LNCAP (cell line): ENCODE data around the gene RUNX2.

Experiments used
- CTCF ChIP-seq: fragments of 450-650 bp; IDR thresholded peaks from 2 replicates; pipeline ENCODE4 v1.5.1; 2017; ENCODE audit warnings: mild to moderate bottlenecking

Gene RUNX2

DNA sequence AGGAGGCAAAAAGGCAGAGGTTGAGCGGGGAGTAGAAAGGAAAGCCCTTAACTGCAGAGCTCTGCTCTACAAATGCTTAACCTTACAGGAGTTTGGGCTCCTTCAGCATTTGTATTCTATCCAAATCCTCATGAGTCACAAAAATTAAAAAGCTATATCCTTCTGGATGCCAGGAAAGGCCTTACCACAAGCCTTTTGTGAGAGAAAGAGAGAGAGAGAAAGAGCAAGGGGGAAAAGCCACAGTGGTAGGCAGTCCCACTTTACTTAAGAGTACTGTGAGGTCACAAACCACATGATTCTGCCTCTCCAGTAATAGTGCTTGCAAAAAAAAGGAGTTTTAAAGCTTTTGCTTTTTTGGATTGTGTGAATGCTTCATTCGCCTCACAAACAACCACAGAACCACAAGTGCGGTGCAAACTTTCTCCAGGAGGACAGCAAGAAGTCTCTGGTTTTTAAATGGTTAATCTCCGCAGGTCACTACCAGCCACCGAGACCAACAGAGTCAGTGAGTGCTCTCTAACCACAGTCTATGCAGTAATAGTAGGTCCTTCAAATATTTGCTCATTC is at the start of gene RUNX2:
TSS of gene RUNX2 (plus strand) at position 375 of the 567 bp plus-strand sequence. CDS start 397 bp downstream, outside the sequence.
- TF ChIP-seq CTCF, result no peak

GRCh38 chr6:45278367-45278766 is 49.8 kb upstream of the RUNX2 start:
- no peak for TF ChIP-seq CTCF

DNA sequence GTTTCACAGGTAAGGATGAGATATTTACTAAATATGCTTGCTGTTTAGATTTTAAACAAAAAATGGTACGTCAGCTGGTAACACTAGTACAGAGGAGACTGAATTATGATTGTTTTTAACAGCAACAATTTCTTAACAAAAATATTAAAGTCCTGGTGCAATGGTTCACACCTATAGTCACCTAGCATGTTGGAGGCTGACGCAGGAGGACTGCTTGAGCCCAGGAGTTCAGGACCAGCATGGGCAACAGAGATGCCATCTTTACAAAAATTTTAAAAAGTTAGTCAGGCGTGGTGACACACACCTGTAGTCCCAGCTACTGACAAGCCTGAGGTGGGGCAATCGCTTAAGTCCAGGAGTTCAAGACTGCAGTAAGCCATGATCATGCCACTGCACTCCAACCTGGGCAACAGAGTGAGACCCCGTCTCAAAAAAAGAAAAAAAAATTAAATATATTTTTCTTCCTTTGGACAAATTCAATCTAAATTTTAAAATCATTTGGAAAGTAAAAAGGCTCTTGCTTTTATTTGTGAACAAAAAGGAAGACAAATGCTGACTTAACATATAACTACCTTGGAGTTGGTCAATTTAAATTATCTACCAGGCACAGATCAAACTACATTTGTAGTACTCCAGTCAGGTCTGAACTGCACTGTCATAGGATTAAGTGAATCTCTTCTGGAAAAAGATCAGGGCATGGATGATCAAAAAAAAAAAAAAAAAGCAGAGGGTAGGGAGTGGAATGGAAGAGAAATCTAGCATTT is 38.2 kb upstream of the RUNX2 start:
- TF ChIP-seq CTCF, result no peak

DNA sequence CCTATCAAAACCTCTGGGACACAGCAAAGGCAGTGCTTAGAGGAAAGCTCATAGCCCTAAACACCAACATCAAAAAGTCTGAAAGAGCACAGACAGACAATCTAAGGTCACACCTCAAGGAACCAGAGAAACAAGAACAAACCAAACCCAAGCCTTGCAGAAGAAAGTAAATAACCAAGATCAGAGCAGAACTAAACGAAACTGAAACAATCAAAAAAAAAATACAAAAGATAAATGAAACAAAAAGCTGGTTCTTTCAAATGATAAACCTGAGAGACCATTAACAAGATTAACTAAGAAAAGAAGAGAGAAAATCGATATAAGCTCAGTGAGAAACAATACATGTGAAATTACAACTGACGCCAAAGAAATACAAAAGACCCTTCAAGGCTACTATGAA is 34.8 kb upstream of the RUNX2 start:
- TF ChIP-seq CTCF, result no peak

DNA sequence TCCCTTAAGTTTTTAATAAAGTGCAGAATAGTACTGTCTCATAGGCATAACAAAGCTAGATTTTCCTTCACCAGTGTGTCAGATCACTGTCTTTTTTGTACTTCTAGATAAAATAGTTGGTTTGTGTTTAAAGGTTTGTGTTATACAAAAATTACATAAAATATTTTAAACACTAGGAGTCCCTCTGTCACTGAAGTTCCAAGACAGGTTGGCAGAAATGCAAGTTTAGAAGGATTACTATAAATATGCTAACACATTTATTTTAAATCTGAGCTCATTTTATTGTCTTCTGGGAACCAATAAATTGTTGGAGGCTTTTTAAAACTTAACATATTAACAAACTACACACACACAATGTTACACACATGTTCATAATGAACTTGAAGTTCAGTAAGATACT is 30.8 kb upstream of the RUNX2 start:
- TF ChIP-seq CTCF, result no peak; the same call in 1 of the 2 replicates

DNA sequence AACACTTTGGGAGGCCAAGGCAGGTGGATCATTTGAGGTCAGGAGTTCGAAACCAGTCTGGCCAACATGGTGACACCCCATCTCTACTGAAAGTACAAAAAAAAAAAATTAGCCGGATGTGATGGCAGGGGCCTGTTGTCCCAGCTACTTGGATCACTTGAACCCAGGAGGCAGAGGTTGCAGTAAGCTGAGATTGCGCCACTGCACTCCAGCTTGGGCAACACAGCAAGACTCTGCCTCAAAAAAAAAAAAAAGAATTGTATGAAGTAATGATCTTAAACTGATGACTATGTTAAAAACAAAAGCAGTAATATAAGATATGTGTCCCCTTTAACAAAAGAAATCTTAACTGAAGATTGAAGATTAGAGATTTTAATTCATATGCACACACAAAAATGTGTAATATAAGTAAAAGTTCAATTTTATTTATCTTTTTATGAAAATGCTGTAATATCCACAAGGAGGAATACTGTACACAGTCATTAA is 29.0 kb upstream of the RUNX2 start:
- no peak for TF ChIP-seq CTCF

- TF ChIP-seq CTCF, result no peak
Measured at GRCh38 chr6:45300736-45301135, 27.4 kb upstream of the RUNX2 start.
